SKM-1 (cell line): ENCODE data around the gene DEAF1.
"Not testable (repeated sequence)": the region's sequence is repeated elsewhere in the genome, so short reads cannot be mapped to it uniquely, and the experiment has no call there.

Experiments
- DNase-seq: peaks from one replicate; lab custom pipeline; 2025; ENCODE audit not compliant: unreplicated experiment; lab: John Stamatoyannopoulos, UW

Gene DEAF1

GRCh38 chr11:686451-687243, 8.4 kb downstream of the DEAF1 start:
- DNase-seq, result no peak

- DNase-seq, result no peak
Observed at GRCh38 chr11:680970-681369, 14.1 kb downstream of the DEAF1 start.

- DNase-seq, result no peak
Observed at GRCh38 chr11:680476-680875, 14.5 kb downstream of the DEAF1 start.

- DNase-seq, result no peak
Observed at GRCh38 chr11:679271-680207, 15.5 kb downstream of the DEAF1 start.

- no peak for DNase-seq
Observed at GRCh38 chr11:678297-678696, 16.7 kb downstream of the DEAF1 start.

GRCh38 chr11:674406-674805, 20.6 kb downstream of the DEAF1 start:
- DNase-seq, result no peak

- DNase-seq, result no peak
Observed at GRCh38 chr11:673866-674265, 21.2 kb downstream of the DEAF1 start.

GRCh38 chr11:665704-666281, 29.2 kb downstream of the DEAF1 start:
- no peak for DNase-seq

- DNase-seq, result no peak
Observed at GRCh38 chr11:665062-665703, 29.8 kb downstream of the DEAF1 start.

- no peak for DNase-seq
Observed at GRCh38 chr11:662689-663274, 32.2 kb downstream of the DEAF1 start.

- DNase-seq, result no peak
Observed at GRCh38 chr11:660681-661444, 34.2 kb downstream of the DEAF1 start.

- no peak for DNase-seq
Observed at GRCh38 chr11:660281-660680, 34.7 kb downstream of the DEAF1 start.

- no peak for DNase-seq
Observed at GRCh38 chr11:659532-660085, 35.4 kb downstream of the DEAF1 start.

- DNase-seq, result no peak
Observed at GRCh38 chr11:657691-658126, 37.3 kb downstream of the DEAF1 start.

GRCh38 chr11:656866-657265, 38.2 kb downstream of the DEAF1 start:
- no peak for DNase-seq

GRCh38 chr11:656426-656825, 38.6 kb downstream of the DEAF1 start:
- DNase-seq, result no peak

GRCh38 chr11:655036-655726, 39.8 kb downstream of the DEAF1 start:
- no peak for DNase-seq

GRCh38 chr11:654444-654843, 40.6 kb downstream of the DEAF1 start:
- not testable (repeated sequence) for DNase-seq

GRCh38 chr11:653837-654236, 41.2 kb downstream of the DEAF1 start:
- no peak for DNase-seq
